SJSA1 (cell line): Measurements from ENCODE around the gene MCUB. TPM values are rescaled to one million over a fixed set of nuclear protein-coding genes. Genes with fewer than 3 reads are reported as not detected.
A peak's percentile ranks its signal among the peaks of the same experiment; 100 is the strongest.

Source experiments
- DNase-seq, 2 experiments: peaks; one replicate each; pipeline ENCODE4 v3.0.0-alpha.2; 2015 to 2020; ENCODE audit warnings: low spot score in 2 of 2, low read depth in 1 of 2
- H3K27ac ChIP-seq: fragments of 250-450 bp; sonication (Bioruptor Pico); 2 replicates; pipeline ENCODE4 v1.5.1; 2020; ENCODE audit warnings: mild to moderate bottlenecking, moderate library complexity
- H3K27me3 ChIP-seq: fragments of 250-450 bp; sonication (Bioruptor Pico); replicated peaks from 2 replicates; pipeline ENCODE4 v1.5.1; 2020; ENCODE audit warnings: mild to moderate bottlenecking, moderate library complexity
- H3K36me3 ChIP-seq: fragments of 250-450 bp; sonication (Bioruptor Pico); 2 replicates; pipeline ENCODE4 v1.5.1; 2020; ENCODE audit warnings: mild to moderate bottlenecking
- H3K4me1 ChIP-seq: fragments of 250-450 bp; sonication (Bioruptor Pico); replicated peaks from 2 replicates; pipeline ENCODE4 v1.6.1; 2021; ENCODE audit warnings: mild to moderate bottlenecking
- H3K4me3 ChIP-seq: fragments of 250-450 bp; sonication (Bioruptor Pico); 2 replicates; pipeline ENCODE4 v1.5.1; 2020; ENCODE audit warnings: mild to moderate bottlenecking
- H3K9me3 ChIP-seq: fragments of 250-450 bp; sonication (Bioruptor Pico); replicated peaks from 2 replicates; pipeline ENCODE4 v1.5.1; 2020; ENCODE audit warnings: mild to moderate bottlenecking
- total RNA-seq: library from RNA; depleted of rRNA; stranded (reverse); fragments of >200 nt; shearing (Covaris generic); gene quantifications from 2 replicates; pipeline ENCODE4 v1.2.3, GENCODE V29; 2014

Gene MCUB
- total RNA-seq, 1 experiment from 2014 or later: 46.5 TPM

DNA sequence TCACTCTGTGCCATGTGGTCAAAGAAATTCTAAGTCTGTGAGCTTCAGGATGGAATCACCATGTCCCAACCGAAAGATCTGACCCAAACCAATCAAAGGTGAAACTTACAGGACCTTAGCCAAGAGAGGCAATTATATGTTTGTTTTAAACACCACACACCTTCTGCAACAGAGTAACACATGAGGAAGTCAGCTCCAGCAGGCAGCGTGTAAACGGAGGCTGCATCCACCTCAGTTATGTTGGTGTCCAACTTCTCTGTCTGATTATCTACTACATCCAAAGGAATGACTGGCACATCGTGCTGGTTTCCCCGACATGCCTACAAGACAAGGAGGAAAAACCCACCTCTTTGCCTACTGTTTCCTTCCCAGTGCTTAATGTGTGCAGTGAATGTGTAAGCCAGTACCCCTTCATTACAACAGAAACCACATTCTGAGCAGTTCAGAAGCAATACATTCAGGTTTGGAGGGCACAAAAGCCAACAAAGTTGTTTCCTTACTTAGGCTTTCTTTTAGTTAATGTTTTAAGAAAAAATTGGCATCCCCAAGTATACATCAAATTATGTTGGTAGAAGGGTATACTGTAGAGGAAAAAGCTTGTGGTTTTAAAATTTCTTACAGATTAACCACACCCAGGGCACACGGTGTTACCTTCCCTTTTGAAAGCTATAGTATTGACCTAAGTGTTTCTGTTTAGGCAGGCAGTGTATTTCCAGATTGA is 130.8 kb downstream of the MCUB start:
- Histone ChIP-seq H3K36me3 (peaks cover 48% of the 10 kb centered on the region), H3K27me3 (no peaks in the 10 kb centered on the region), H3K27ac (no peak overlapping the region), H3K4me1 (no peaks in the 10 kb centered on the region), H3K9me3 (no peaks in the 10 kb centered on the region), H3K4me3 (no peak overlapping the region)
- DNase-seq: no peak

DNA sequence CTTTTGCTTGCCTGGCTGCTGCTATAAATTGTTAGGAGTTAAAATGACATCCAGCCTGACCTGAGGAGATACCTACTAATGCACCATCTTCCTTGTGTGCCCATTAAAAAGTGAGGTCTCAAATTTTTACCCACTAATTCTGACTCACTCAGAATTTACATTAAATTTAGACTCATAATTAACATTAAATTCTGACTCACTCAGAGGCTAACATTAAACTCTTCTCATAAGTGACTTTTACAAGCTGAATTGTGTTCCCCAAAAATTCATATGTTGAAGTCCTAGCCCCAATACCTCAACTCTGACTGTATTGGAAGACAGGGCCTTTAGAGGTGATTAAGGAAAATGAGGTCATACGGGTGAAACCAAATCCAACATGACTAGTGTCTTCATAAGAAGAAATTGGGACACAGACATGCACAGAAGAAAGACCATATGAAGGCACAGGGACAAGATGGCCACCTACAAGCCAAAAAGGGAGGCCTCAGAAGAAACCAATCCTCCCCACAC is 131.4 kb downstream of the MCUB start:
- no peak overlapping the region for H3K4me3 ChIP-seq
- H3K27me3 ChIP-seq: no peaks in the 10 kb centered on the region
- no peak for DNase-seq
- peaks cover 47% of the 10 kb centered on the region for H3K36me3 ChIP-seq
- no peaks in the 10 kb centered on the region for H3K4me1 ChIP-seq
- no peaks in the 10 kb centered on the region for H3K9me3 ChIP-seq
- H3K27ac ChIP-seq: no peak overlapping the region

DNA sequence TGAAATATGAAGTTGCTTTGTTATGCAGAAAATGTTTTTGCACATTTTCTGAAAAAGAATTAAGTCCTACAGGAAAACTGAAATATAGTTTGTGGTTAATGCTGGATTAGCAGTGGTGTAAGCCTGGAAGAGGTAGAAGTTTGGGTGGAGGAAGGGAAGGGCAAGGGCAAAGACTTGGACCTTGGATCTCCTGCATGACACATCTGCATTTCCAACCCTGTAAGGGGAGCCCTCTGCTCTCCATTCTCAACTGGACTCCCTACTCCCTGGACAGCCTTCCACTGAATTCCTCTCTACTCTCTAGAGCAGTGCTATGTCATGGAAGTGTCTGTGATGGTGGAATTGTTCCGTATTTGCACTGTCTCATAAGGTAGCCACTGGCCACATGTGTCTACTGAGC is 138.6 kb downstream of the MCUB start:
- H3K27ac ChIP-seq: no peak overlapping the region
- no peaks in the 10 kb centered on the region for H3K27me3 ChIP-seq
- peaks cover 15% of the 10 kb centered on the region for H3K36me3 ChIP-seq
- no peaks in the 10 kb centered on the region for H3K9me3 ChIP-seq
- H3K4me1 ChIP-seq: peaks cover 6% of the 10 kb centered on the region
- no peak overlapping the region for H3K4me3 ChIP-seq
- DNase-seq: no peak

DNA sequence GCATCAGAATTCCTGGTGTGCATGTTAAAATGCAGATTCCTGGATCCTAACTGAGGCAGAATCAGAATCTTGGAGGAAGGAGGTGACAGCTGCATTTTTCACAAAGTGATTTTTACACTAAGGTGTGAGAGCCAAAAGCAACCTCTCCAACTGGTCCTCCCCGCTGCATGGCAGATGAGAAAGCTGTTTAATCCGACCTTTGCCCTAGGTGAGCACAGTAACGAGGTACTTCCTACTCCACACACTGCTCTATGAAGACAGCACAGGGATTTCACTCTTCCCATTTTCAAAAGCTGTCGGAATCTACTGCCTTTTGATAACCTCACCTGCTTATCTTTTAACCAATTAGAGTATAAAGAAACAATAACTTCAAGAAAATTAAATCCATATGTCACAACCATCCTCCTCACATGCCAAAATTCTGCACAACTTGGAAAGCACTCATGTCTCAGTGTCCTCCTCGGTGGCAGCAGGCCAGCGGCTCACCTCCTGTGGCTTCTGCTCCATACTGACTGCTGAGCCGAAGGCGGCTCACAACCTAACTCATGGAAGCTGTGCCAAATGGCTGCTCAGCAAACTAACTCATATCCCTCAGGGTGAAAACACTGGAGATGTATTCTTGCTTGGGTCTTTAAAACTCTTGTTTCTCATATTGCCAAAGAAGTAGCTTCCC is 139.6 kb downstream of the MCUB start:
- Histone ChIP-seq H3K27ac (no peak overlapping the region), H3K4me1 (peaks cover 9% of the 10 kb centered on the region), H3K36me3 (peaks cover 7% of the 10 kb centered on the region), H3K27me3 (no peaks in the 10 kb centered on the region), H3K9me3 (no peaks in the 10 kb centered on the region), H3K4me3 (no peak overlapping the region)
- DNase-seq: no peak

DNA sequence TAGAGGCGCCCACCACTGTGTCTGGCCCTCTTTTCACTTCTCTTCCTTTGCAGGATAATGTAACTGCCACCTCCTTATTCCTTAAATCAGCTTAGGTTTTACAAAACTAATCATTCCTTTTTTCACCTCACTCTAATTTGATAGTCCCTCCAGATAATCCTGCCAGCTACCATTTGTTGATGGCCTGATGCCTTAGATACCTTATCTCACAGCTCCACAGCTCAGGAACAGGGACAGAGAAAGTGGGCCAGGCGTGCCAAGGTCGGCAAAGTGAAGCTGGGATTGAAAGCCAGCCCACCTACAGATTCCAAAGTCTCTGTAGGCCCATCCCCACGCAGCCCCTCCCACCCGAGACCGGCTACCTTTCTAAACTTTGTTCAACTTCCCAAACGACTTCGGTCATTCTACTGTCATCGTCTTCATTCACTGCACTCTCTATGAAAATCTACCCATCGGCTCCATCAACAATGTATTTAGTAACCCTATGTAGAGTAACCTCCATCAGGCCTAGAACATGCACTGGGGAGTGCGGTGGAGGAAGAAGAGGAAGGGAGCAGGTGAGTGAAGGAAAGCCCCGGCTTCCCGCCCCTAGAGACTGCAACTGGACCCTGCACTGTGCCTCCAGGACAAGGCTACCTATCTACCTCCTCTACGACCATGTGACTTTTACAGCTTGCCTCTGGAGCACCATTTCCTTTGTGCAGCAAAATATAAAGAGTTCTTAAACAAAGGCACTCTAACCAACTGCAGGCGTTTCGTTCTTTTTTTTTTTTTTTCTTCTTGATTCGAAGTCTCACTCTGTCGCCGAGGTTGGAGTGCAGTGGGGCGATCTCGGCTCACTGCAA is 141.7 kb downstream of the MCUB start:
- Histone ChIP-seq H3K36me3 (peaks cover 7% of the 10 kb centered on the region), H3K4me3 (peak overlapping the region; percentile 66)

DNA sequence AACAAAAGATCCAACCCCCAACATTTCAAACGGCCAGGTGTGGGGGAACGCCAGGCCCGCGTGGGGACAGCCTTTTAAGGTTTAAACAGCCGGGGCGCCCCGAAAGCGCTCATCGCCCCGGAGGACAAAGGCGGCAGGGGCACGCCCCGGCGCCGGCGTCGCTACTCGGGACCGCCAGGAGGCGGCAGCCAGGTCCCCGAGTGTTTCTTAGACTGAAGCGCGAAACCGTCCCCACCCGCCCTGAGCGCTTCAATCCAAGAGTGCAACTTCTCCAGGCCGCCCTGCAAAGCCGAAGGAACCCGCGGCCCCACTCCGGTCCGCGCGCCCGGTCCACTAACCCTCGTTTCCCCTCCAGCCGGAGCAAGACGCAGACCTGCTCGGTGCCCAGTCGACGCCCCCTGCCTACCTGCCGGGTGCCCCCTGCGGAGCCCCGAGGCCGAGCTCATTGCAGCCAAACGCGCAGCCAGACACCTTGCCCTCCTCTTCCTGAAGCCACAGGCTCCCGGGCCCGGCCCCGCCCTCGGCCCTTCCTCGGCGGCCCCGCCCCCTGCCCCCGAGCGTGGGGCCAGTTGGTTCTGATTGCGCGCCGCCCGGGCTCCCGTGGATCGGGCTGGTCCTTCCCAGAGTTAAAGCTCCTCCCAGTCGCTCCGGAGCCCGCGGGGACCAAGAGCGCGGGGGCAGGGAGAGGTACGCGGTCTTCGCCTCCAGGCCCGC is 143.1 kb downstream of the MCUB start, which contains the start of gene CASP6:
CASP6 (minus strand) TSS at position 496 of the 714 bp plus-strand sequence; CDS start at position 446, 50 bp downstream.
- Histone ChIP-seq H3K4me1 (peaks cover 9% of the 10 kb centered on the region), H3K27ac (peak within 1 kb of the TSS; percentile 50), H3K36me3 (peaks cover under 1% of the 10 kb centered on the region; the same call in 1 of the 2 replicates), H3K27me3 (no peaks in the 10 kb centered on the region), H3K4me3 (peak within 1 kb of the TSS; percentile 66), H3K9me3 (no peaks in the 10 kb centered on the region)
- DNase-seq: peak; percentile 74 to 80

More for the DNA sequence above, 141.7 kb downstream of the MCUB start:
- H3K27me3 ChIP-seq: no peaks in the 10 kb centered on the region
- no peak for DNase-seq
- no peak overlapping the region for H3K27ac ChIP-seq
- peaks cover 9% of the 10 kb centered on the region for H3K4me1 ChIP-seq
- H3K9me3 ChIP-seq: no peaks in the 10 kb centered on the region

DNA sequence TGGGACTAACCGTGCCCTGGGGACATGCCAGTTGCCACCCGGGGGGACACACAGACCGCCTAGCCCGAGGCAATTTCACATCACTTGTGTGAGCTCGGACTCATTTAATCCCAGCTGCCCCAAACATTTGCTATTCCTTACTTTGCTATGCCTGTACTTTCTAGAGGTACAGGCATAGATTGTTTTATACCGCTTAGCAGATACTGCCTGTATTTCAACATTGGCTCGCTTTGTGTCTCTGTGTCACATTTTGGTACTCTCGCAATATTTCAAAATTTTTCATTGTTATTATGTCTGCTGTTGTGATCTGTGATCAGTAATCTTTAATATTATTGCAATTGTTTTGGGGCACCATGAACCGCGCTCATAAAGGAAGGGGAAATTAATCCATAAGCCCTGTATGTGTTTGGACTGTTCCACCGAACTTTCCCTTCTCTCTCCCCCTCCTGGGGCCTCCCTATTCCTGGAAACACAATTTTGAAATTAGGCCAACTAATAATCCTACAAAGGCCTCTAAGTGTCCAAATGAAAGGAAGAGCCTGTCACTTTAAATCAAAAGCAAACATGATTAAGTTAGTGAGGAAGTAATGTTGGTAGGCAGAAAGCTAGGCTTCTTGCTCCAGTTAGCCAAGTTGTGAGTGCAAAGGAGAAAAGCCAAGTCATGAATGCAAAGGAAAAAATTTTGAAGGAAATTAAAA is 143.8 kb downstream of the MCUB start:
- H3K4me1 ChIP-seq: peaks cover 9% of the 10 kb centered on the region
- H3K36me3 ChIP-seq: peaks cover 2% of the 10 kb centered on the region; the same call in 1 of the 2 replicates
- H3K27ac ChIP-seq: no peak overlapping the region
- no peaks in the 10 kb centered on the region for H3K27me3 ChIP-seq
- no peaks in the 10 kb centered on the region for H3K9me3 ChIP-seq
- peak overlapping the region; percentile 66 for H3K4me3 ChIP-seq
- DNase-seq: no peak

DNA sequence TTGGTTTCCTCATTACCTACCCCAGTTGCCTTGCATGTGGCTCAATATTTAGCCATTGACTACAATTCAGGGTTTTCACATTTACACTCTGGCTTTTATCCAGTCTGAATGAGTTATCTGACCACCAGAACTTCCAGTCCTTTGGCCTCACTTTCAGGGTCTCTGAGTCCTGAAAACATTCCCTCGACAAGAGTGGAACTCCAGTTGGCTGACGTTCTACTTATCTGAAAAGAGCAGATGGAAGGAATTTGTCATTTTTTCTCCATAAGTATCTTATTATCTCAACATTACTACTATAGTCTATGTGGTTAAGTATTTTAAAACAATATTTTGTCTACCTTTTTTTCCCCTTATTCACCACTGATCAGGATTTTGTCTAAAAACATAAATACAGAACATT is 148.4 kb downstream of the MCUB start:
- Histone ChIP-seq H3K27ac (no peak overlapping the region), H3K4me1 (peaks cover 5% of the 10 kb centered on the region), H3K9me3 (no peaks in the 10 kb centered on the region), H3K4me3 (no peak overlapping the region), H3K27me3 (no peaks in the 10 kb centered on the region), H3K36me3 (peaks cover 9% of the 10 kb centered on the region)
- no peak for DNase-seq

DNA sequence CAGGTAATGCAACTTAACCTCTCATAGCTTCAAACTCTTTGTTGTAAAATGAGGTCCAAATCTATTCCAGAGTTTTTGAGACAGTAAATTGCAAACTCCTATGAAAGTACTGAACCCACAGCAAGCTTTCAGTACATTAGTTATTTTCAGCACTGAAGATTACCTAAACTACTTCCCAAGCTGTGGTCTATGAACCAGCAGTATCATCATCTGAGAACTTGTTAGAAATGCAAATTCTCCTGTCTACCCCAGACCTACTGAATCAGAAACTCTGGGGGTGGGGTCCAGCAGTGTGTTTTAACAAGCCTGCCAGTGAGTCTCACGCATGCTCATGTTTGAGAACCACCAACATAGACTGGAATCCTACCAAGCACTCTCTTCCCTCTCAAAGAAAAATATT is 148.9 kb downstream of the MCUB start:
- Histone ChIP-seq H3K4me3 (no peak overlapping the region), H3K4me1 (no peaks in the 10 kb centered on the region; the same call in 1 of the 2 replicates), H3K9me3 (no peaks in the 10 kb centered on the region), H3K27ac (no peak overlapping the region), H3K27me3 (no peaks in the 10 kb centered on the region), H3K36me3 (peaks cover 14% of the 10 kb centered on the region)
- DNase-seq: no peak

DNA sequence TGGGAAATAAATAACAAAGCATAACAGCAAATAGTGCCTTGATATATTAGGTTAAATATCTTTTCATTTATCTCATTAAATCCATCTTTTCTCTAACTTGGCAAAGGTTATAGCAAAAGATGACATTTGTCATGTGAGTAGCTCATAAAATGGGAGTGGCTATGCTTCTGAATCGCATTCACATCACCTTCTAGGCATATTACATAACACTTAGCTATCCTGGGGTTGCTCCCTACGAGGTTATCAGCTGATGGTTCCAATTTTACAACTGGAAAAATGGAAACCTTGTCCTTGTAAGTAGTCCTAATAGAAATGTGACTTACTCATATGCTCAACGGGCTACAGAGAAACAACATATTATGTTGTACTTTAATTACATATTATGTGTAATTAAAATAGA is 153.5 kb downstream of the MCUB start:
- Histone ChIP-seq H3K4me3 (no peak overlapping the region), H3K27ac (no peak overlapping the region), H3K27me3 (no peaks in the 10 kb centered on the region), H3K36me3 (peaks cover 25% of the 10 kb centered on the region), H3K4me1 (no peaks in the 10 kb centered on the region), H3K9me3 (no peaks in the 10 kb centered on the region)
- no peak for DNase-seq

DNA sequence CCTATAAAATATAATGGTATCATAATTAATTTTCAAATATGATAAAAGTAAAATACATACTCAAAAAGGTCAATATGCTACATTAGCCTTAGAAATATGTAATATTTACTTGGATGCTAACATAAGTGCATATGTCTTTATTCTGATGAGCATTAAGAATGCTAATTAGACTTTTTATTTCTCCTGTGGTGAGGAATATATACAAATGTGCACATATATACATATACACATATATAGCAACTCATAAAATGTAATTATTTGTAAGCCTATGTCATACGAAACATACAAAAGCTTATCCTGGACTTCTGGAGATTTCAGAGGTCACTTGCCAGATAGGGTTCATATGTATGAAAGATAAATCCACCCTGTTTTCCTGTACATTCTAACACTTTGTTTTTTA is 158.7 kb downstream of the MCUB start:
- DNase-seq: no peak
- no peak overlapping the region for H3K4me3 ChIP-seq
- no peaks in the 10 kb centered on the region for H3K4me1 ChIP-seq
- H3K9me3 ChIP-seq: no peaks in the 10 kb centered on the region
- H3K27ac ChIP-seq: no peak overlapping the region
- no peaks in the 10 kb centered on the region for H3K27me3 ChIP-seq
- peaks cover 21% of the 10 kb centered on the region for H3K36me3 ChIP-seq

DNA sequence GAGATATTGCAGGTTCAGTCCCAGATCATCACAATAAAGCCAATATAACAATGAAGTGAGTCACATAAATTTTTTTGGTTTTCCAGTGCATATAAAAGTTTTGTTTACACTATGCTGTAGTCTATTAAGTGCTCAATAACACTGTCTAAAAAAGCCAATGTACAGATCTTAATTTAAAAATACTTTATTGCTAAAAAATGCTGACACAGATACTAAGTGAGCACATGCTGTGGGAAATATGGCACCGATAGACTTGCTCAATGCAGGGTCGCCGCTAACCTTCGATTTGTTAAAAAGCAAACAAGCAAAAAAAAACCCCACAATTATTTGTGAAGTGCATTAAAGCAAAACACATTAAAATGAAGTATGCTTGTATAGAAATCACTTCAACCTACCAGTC is 159.6 kb downstream of the MCUB start:
- H3K4me1 ChIP-seq: no peaks in the 10 kb centered on the region
- H3K27ac ChIP-seq: no peak overlapping the region
- no peak overlapping the region for H3K4me3 ChIP-seq
- DNase-seq: no peak
- H3K36me3 ChIP-seq: peaks cover 14% of the 10 kb centered on the region
- H3K27me3 ChIP-seq: no peaks in the 10 kb centered on the region
- no peaks in the 10 kb centered on the region for H3K9me3 ChIP-seq

DNA sequence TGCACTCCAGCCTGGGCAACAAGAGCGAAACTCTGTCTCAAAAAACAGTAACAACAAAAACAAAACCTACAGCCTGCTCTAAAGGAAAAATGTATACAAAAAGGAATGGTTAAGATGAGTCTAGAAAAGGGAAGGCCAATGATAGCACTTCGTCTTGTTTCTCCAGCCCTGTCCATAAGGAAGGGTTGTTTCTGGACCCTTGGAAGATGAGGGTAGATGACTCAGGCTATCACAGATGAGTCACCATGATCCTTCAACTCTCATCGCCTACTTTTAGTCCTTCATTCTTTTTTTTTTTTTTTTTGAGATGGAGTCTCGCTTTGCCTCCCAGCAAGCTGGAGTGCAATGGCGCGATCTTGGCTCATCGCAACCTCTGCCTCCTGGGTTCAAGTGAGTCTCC is 161.0 kb downstream of the MCUB start:
- no peaks in the 10 kb centered on the region for H3K27me3 ChIP-seq
- DNase-seq: peak in 1 of 2 experiments; percentile 9
- H3K9me3 ChIP-seq: no peaks in the 10 kb centered on the region
- H3K36me3 ChIP-seq: peaks cover 14% of the 10 kb centered on the region
- no peak overlapping the region for H3K4me3 ChIP-seq
- H3K4me1 ChIP-seq: no peaks in the 10 kb centered on the region
- H3K27ac ChIP-seq: no peak overlapping the region
